ENCODE data around the gene AACS.
"Not testable (repeated sequence)": the region's sequence is repeated elsewhere in the genome, so short reads cannot be mapped to it uniquely, and the experiment has no call there.

Gene AACS

GRCh38 chr12:125092108-125092871 is 27.1 kb downstream of the AACS start:
- DNase-seq (ENCODE audit: low read depth): no peak

- DNase-seq (ENCODE audit: low read depth): peak; percentile 45
Observed at GRCh38 chr12:125092872-125093680, 27.8 kb downstream of the AACS start.

GRCh38 chr12:125093681-125094330 is 28.6 kb downstream of the AACS start:
- no peak for DNase-seq (ENCODE audit: low read depth)

- DNase-seq (ENCODE audit: low read depth): no peak
Observed at GRCh38 chr12:125096894-125097293, 31.7 kb downstream of the AACS start.

- no peak for DNase-seq (ENCODE audit: low read depth)
Observed at GRCh38 chr12:125097427-125097826, 32.2 kb downstream of the AACS start.

- DNase-seq (ENCODE audit: low read depth): no peak
Observed at GRCh38 chr12:125098676-125099408, 33.6 kb downstream of the AACS start.

- no peak for DNase-seq (ENCODE audit: low read depth)
Observed at GRCh38 chr12:125099409-125099782, 34.2 kb downstream of the AACS start.

GRCh38 chr12:125100551-125101434 is 35.6 kb downstream of the AACS start:
- no peak for DNase-seq (ENCODE audit: low read depth)

- DNase-seq (ENCODE audit: low read depth): no peak
Observed at GRCh38 chr12:125104982-125105381, 39.7 kb downstream of the AACS start.

GRCh38 chr12:125105600-125105999 is 40.4 kb downstream of the AACS start:
- DNase-seq (ENCODE audit: low read depth): no peak

- peak; percentile 61 for DNase-seq (ENCODE audit: low read depth)
Observed at GRCh38 chr12:125110641-125111360, 45.6 kb downstream of the AACS start.

GRCh38 chr12:125111403-125111802 is 46.2 kb downstream of the AACS start:
- DNase-seq (ENCODE audit: low read depth): no peak

- DNase-seq (ENCODE audit: low read depth): not testable (repeated sequence)
Observed at GRCh38 chr12:125112614-125113013, 47.4 kb downstream of the AACS start.

GRCh38 chr12:125113263-125113662 is 48.0 kb downstream of the AACS start:
- DNase-seq (ENCODE audit: low read depth): no peak

- no peak for DNase-seq (ENCODE audit: low read depth)
Observed at GRCh38 chr12:125113789-125114188, 48.6 kb downstream of the AACS start.

GRCh38 chr12:125114365-125115141 is 49.3 kb downstream of the AACS start:
- DNase-seq (ENCODE audit: low read depth): no peak

GRCh38 chr12:125120566-125120965 is 55.3 kb downstream of the AACS start:
- no peak for DNase-seq (ENCODE audit: low read depth)

GRCh38 chr12:125121106-125121505 is 55.9 kb downstream of the AACS start:
- DNase-seq (ENCODE audit: low read depth): no peak

- DNase-seq (ENCODE audit: low read depth): no peak
Observed at GRCh38 chr12:125122668-125123067, 57.4 kb downstream of the AACS start.
